Muscle of back (tissue), 13 donors: ENCODE data around the gene NRP1. TPM values are rescaled to one million over a fixed set of nuclear protein-coding genes. Genes with fewer than 3 reads are reported as not detected.
"Not testable (repeated sequence)": the region's sequence is repeated elsewhere in the genome, so short reads cannot be mapped to it uniquely, and the experiment has no call there.

Experiments
- DNase-seq, 3 donors: peaks; one replicate each; pipeline versions ENCODE4 v3.0.0 to v3.0.0-alpha.2; 2013
- long read RNA-seq, 9 donors: transcript quantifications; one replicate each; lab custom pipeline, GENCODE V29; 2026
- polyA plus RNA-seq, 10 donors: library from polyadenylated mRNA; unstranded; fragments of 120-200 nt; gene quantifications; one replicate each; pipeline ENCODE4 v1.2.1, GENCODE V29; 2013; ENCODE audit not compliant: insufficient read length in 10 of 10

Gene NRP1
- 100 to 1,000 TPM in 7 of 10 donors, 10 to 100 TPM in 3; 90.1 to 133 (median 105) TPM for polyA plus RNA-seq
- long read RNA-seq, donor 1, full-length matches to known transcripts: 6 of 24 reads
- long read RNA-seq, donor 1, partial matches to known transcripts: 18 of 24 reads
- long read RNA-seq, donor 1, other reads (novel, unspliced or antisense): 0 of 24 reads
- long read RNA-seq, donor 2, full-length matches to known transcripts: 6 of 18 reads
- long read RNA-seq, donor 2, partial matches to known transcripts: 12 of 18 reads
- long read RNA-seq, donor 2, other reads (novel, unspliced or antisense): 0 of 18 reads
- long read RNA-seq, donor 3: 0 reads
- long read RNA-seq, donor 4, full-length matches to known transcripts: 5 of 29 reads
- long read RNA-seq, donor 4, partial matches to known transcripts: 24 of 29 reads
- long read RNA-seq, donor 4, other reads (novel, unspliced or antisense): 0 of 29 reads
- long read RNA-seq, donor 5, full-length matches to known transcripts: 6 of 42 reads
- long read RNA-seq, donor 5, partial matches to known transcripts: 36 of 42 reads
- long read RNA-seq, donor 5, other reads (novel, unspliced or antisense): 0 of 42 reads
- long read RNA-seq, donor 6, full-length matches to known transcripts: 8 of 95 reads
- long read RNA-seq, donor 6, partial matches to known transcripts: 82 of 95 reads
- long read RNA-seq, donor 6, other reads (novel, unspliced or antisense): 5 of 95 reads
- long read RNA-seq, donor 7, full-length matches to known transcripts: 3 of 55 reads
- long read RNA-seq, donor 7, partial matches to known transcripts: 52 of 55 reads
- long read RNA-seq, donor 7, other reads (novel, unspliced or antisense): 0 of 55 reads
- long read RNA-seq, donor 8, full-length matches to known transcripts: 1 of 28 reads
- long read RNA-seq, donor 8, partial matches to known transcripts: 27 of 28 reads
- long read RNA-seq, donor 8, other reads (novel, unspliced or antisense): 0 of 28 reads
- long read RNA-seq, donor 9, full-length matches to known transcripts: 1 of 1 reads
- long read RNA-seq, donor 9, partial matches to known transcripts: 0 of 1 reads
- long read RNA-seq, donor 9, other reads (novel, unspliced or antisense): 0 of 1 reads

- peak in 1 of 3 donors; percentile 86 for DNase-seq
Measured at GRCh38 chr10:33334153-33334804, at the start of gene NRP1. Gene NRP1, minus strand, starts transcription at chr10:33334667. Its CDS starts 285 bp downstream, at chr10:33334382.

DNA sequence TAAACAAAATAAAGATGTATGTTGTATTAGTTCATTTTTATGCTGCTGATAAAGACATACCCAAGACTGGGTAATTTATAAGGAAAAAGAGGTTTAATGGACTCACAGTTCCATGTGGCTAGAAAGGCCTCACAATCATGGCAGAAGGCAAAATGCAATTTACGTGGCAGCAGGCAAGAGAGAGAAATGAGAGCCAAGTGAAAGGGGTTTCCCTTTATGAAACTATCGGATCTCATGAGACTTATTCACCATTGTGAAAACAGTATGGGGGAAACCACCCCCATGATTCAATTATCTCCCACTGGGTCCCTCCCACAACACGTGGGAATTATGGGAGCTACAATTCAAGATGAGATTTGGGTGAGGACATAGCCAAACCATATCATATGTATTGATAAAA lies 49.7 kb upstream of the NRP1 start:
- not testable (repeated sequence) for DNase-seq

- peak; percentile 48 to 73 (median 51) for DNase-seq
Measured at GRCh38 chr10:33382921-33383713, 48.6 kb upstream of the NRP1 start.

DNA sequence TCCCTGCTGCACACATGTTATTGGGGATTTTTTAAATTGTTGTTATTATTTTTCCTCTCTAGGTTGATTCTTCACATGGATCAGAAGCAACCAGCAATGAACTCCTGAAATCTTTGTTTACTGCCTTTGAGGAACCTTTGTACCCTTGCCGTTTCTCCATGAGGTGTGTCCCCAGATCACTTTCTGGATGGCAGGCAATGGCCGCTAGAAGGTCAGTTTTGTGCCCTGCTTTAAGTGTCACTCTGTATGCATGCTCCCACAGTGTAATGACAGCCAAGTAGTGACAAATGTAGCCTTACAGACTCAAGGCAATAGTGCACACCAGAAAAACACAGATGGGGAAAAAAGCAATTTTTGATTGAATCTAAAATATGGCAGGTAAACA lies 47.7 kb upstream of the NRP1 start:
- peak in 1 of 3 donors; percentile 18 for DNase-seq

- peak; percentile 82 to 95 (median 93) for DNase-seq
Measured at GRCh38 chr10:33381451-33382215, 47.2 kb upstream of the NRP1 start.

GRCh38 chr10:33377658-33378025 lies 43.2 kb upstream of the NRP1 start:
- DNase-seq: no peak

DNA sequence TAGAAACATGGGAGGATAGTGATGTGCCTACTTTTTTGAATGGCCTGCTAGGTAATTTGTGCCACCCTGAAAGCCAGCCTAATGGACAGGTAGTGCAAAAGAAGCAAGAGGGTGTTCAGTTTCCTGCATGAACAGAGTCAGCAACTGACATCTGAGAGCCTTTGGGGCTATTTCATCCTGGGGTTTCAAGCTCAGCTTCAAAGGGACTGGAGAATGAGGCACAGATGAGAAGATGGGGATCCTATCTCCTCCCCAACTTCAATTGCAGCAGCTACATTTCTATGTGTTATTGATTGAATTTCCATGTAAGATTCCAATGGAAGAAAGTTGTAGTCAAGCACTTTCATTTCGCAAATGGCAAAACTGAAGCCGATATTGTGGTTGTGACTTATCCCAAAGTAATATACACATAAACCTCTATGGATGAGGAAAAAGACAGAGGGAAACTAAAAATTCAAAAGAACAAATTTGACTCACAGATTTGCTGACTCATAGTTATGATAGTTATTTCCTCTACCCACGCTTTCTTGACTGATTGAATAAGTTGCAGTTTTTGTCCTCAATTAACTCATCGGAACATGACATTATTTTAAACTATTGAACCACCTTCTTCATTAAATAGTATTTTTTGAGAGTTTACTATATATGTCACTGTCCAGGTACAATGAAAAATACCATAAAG lies 42.6 kb upstream of the NRP1 start:
- DNase-seq: peak in 1 of 3 donors; percentile 53

- DNase-seq: no peak
Measured at GRCh38 chr10:33376476-33376875, 42.0 kb upstream of the NRP1 start.

DNA sequence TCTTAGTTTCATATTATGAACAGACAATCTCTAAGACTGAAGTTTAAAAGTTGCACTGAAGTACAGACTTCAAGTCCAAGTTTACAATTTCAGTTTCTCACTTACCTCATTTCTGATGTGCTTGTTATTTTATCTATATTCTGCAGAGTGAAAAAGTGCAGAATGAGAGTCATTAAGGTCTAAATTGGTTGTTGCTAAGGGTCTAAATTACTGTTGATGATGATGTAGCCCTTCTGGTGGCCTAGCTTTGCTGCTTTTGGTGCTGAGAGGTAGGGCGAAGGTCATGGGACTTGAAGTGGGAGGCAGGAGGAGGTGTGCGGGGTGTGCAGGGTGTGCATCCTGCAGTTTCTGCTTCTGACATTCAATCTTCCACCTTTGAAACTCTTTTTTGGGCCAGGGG lies 38.8 kb upstream of the NRP1 start:
- no peak for DNase-seq

GRCh38 chr10:33371234-33371633 lies 36.8 kb upstream of the NRP1 start:
- no peak for DNase-seq

GRCh38 chr10:33370434-33370930 lies 36.0 kb upstream of the NRP1 start:
- DNase-seq: no peak

DNA sequence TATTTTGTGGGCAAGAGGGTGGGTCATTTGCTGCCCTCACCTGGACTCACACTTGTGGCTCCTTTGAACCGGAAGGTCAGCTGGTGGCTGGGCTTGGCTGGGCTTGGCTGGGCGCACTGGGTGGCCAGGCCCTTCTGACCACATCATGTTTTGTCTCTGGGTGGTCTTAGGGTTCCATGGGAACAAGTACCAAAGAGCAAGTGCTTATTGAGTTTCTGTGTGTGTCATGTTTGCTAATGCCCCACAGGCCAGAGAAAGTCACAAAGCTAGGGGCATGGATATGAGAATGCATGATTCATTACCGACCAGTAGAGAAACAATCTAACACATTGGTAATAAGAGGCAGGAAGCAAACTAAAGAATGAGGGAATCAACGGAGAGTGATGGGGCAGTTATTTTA lies 33.6 kb upstream of the NRP1 start:
- DNase-seq: no peak

GRCh38 chr10:33365871-33366411 lies 31.5 kb upstream of the NRP1 start:
- peak in 1 of 3 donors; percentile 92 for DNase-seq

DNA sequence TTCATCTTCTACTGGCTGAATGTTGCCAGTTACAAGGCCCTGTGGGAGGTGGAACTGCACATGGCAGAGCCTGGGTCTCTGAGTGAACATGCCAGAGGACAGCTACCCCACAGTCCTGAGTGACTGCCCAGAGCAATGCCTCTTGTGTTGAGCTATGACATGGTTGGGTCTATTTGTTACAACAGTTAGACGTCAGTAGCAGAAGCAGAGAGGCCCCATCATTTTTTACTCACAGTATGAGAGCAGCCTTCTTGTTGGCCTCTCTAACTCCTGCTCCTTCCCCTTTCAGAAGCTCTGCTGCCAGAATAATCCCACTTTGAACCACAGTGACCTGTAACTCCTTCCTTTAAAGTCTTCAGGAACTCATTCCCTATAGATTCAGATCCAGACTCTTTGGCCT lies 30.8 kb upstream of the NRP1 start:
- no peak for DNase-seq

DNA sequence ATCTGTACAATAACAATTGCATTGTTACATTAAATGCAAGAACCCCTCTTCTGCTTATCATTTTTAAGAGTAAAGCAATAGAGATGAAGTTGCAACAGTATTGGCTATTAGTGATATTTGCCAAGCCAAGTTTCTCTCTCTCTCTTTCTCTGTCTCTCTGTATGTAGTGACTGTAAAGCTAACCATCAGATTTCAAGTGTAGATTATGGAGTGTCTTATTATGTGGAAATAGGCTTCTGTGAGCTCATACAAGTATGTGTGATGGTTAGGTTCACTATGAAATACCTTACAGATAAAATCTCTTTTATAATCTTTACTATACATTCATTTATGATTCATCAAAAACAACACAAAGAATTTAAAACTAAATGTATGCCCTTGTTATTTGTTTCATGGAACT lies 28.6 kb upstream of the NRP1 start:
- DNase-seq: no peak

- DNase-seq: no peak
Measured at GRCh38 chr10:33358016-33358415, 23.5 kb upstream of the NRP1 start.

DNA sequence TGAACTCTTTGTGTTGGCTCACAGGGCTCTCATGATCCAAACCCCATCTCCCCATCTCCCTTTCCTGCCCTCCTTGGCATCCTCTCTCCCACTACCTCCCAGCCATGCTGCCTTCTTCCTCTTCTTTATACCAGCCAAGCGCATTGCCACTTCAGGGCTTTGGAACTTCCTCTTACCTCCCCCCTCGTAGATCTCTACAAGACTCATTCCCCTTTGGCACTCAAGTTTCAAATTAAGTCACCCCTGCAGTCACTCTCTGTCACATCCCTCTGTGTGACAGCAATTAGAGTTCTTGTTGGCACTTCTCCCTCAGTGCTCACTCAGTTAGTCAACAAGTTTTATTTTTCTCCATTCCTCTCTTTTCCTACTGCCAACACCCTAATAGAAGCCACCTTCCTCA lies 20.8 kb upstream of the NRP1 start:
- no peak for DNase-seq

GRCh38 chr10:33353853-33354252 lies 19.4 kb upstream of the NRP1 start:
- no peak for DNase-seq

DNA sequence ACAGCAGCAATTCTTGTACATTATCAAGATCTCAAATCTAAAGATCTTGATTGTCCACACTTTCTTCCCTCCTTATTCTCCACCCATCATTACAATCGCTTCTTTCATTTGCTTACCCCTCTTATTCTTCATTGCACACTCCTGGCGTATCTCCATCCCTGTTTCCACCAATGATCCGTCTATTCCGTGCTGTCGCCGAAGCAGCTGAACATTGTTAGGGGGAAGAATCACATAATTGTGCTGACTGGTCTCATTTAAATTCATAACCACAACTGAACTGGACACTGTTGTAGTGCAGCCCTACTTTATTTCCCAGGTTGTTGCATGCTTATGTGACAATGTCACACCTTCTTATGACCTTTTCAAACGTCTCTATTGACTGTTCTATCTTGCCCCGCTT lies 18.9 kb upstream of the NRP1 start:
- no peak for DNase-seq
